IMR-90 (cell line): ENCODE data around the gene EIF3A. TPM values are rescaled to one million over a fixed set of nuclear protein-coding genes. Genes with fewer than 3 reads are reported as not detected.

Source experiments
- ATAC-seq: fragments of 200-7000 bp; cut with Tn5 transposase; 2 replicates; pipeline ENCODE4 v1.9.1; 2020; ENCODE audit warnings: low read depth, mild to moderate bottlenecking, moderate library complexity
- BruUV-seq: library from RNA; stranded (reverse); fragments of 400-500 nt; replicated peaks from 2 replicates; lab custom pipeline; 2021; lab: Mats Ljungman, UMichigan
- CTCF ChIA-PET: fragments of 300-600 bp; formaldehyde crosslinking; extraction: SDS; loops from one replicate; lab custom pipeline; 2021; ENCODE audit warnings: antibody characterized with exemption; lab: Yijun Ruan, JAX
- POLR2A ChIA-PET: fragments of 300-600 bp; sonication (Branson Sonifier 250); formaldehyde crosslinking; loops from one replicate; lab custom pipeline; 2022; ENCODE audit warnings: antibody characterized with exemption; ENCODE audit not compliant: unreplicated experiment; lab: Charles Lee
- DNase-seq: peaks from one replicate; pipeline ENCODE4 v3.0.0; 2013
- H2AFZ ChIP-seq: replicated peaks from 2 replicates; pipeline ENCODE3; 2013; ENCODE audit warnings: low read length, mild to moderate bottlenecking; ENCODE audit not compliant: poor library complexity
- H2AK5ac ChIP-seq: 2 replicates; pipeline ENCODE4 v1.6.1; 2013; ENCODE audit warnings: low read depth, low read length, inconsistent platforms
- H2AK9ac ChIP-seq: replicated peaks from 2 replicates; pipeline ENCODE3; 2013; ENCODE audit warnings: mild to moderate bottlenecking, low read depth, low read length, moderate library complexity; ENCODE audit not compliant: poor library complexity
- H2BK120ac ChIP-seq: 2 replicates; pipeline ENCODE4 v1.6.1; 2013; ENCODE audit warnings: low read depth, low read length, inconsistent platforms
- H2BK15ac ChIP-seq: 3 replicates; pipeline ENCODE4 v1.6.1; 2013; ENCODE audit warnings: low read depth, low read length, inconsistent platforms
- H2BK20ac ChIP-seq: 2 replicates; pipeline ENCODE4 v1.6.1; 2013; ENCODE audit warnings: low read depth, mild to moderate bottlenecking, inconsistent platforms, low read length, moderate library complexity
- H2BK5ac ChIP-seq: 2 replicates; pipeline ENCODE4 v1.6.1; 2013; ENCODE audit warnings: mild to moderate bottlenecking, low read depth, low read length, inconsistent platforms; ENCODE audit not compliant: poor library complexity, severe bottlenecking
- H3K14ac ChIP-seq: replicated peaks from 2 replicates; pipeline ENCODE4 v1.6.1; 2013; ENCODE audit warnings: low read depth, low read length, inconsistent platforms
- H3K18ac ChIP-seq: 2 replicates; pipeline ENCODE4 v1.6.1; 2013; ENCODE audit warnings: low read depth, low read length, control low read depth
- H3K23ac ChIP-seq: 2 replicates; pipeline ENCODE4 v1.6.1; 2013; ENCODE audit warnings: low read depth, low read length, inconsistent platforms
- H3K27ac ChIP-seq: 2 replicates; pipeline ENCODE4 v1.5.1; 2013; ENCODE audit warnings: mild to moderate bottlenecking, control low read depth, low read length; ENCODE audit not compliant: insufficient read depth
- H3K27me3 ChIP-seq: 2 replicates; pipeline ENCODE4 v1.6.1; 2013; ENCODE audit warnings: low read length; ENCODE audit not compliant: control insufficient read depth, insufficient read depth
- H3K36me3 ChIP-seq: 2 replicates; pipeline ENCODE4 v1.6.1; 2013; ENCODE audit warnings: low read length, mixed read lengths; ENCODE audit not compliant: control insufficient read depth, insufficient read depth
- H3K4ac ChIP-seq: 2 replicates; pipeline ENCODE4 v1.6.1; 2013; ENCODE audit warnings: low read depth, low read length, inconsistent platforms
- H3K4me1 ChIP-seq: 2 replicates; pipeline ENCODE4 v1.6.1; 2013; ENCODE audit warnings: low read length, mixed read lengths; ENCODE audit not compliant: control insufficient read depth, insufficient read depth
- H3K4me2 ChIP-seq: 2 replicates; pipeline ENCODE4 v1.6.1; 2013; ENCODE audit warnings: low read depth, mild to moderate bottlenecking, control low read depth, low read length, moderate library complexity
- H3K4me3 ChIP-seq: 2 replicates; pipeline ENCODE4 v1.5.1; 2013; ENCODE audit warnings: low read depth, mild to moderate bottlenecking, control low read depth, low read length, moderate library complexity; ENCODE audit not compliant: insufficient read depth
- H3K56ac ChIP-seq: 2 replicates; pipeline ENCODE4 v1.6.1; 2013; ENCODE audit warnings: low read length, inconsistent platforms; ENCODE audit not compliant: insufficient read depth; ENCODE audit errors: extremely low read depth
- H3K79me1 ChIP-seq, 2 experiments: 2 replicates each; pipeline ENCODE4 v1.6.1; 2013; ENCODE audit warnings: low read length in 2 of 2, inconsistent platforms in 1 of 2, low read depth in 1 of 2
- H3K9ac ChIP-seq: 2 replicates; pipeline ENCODE4 v1.6.1; 2013; ENCODE audit warnings: low read depth, low read length, control low read depth
- H3K9me1 ChIP-seq: 2 replicates; pipeline ENCODE4 v1.6.1; 2013; ENCODE audit warnings: low read length, inconsistent platforms; ENCODE audit not compliant: insufficient read depth
- H3K9me3 ChIP-seq: 2 replicates; pipeline ENCODE4 v1.6.1; 2013; ENCODE audit warnings: low read length; ENCODE audit not compliant: control insufficient read depth, insufficient read depth
- H4K20me1 ChIP-seq: 2 replicates; pipeline ENCODE4 v1.6.1; 2013; ENCODE audit warnings: low read length, inconsistent platforms; ENCODE audit not compliant: insufficient read depth
- H4K5ac ChIP-seq: 2 replicates; pipeline ENCODE4 v1.6.1; 2013; ENCODE audit warnings: mild to moderate bottlenecking, low read depth, low read length, control low read depth
- H4K8ac ChIP-seq, 2 experiments: 2 replicates each; pipeline ENCODE4 v1.6.1; 2013; ENCODE audit warnings: low read depth in 2 of 2, low read length in 2 of 2, control low read depth in 1 of 2, inconsistent platforms in 1 of 2
- H4K91ac ChIP-seq: 2 replicates; pipeline ENCODE4 v1.6.1; 2013; ENCODE audit warnings: low read depth, low read length, inconsistent platforms; ENCODE audit not compliant: insufficient read depth
- BHLHE40 ChIP-seq: fragments of 150-350 bp; IDR thresholded peaks from 2 replicates; pipeline ENCODE4 v1.6.1; 2016; ENCODE audit warnings: mild to moderate bottlenecking, low read depth, low read length
- CEBPB ChIP-seq: IDR thresholded peaks from 2 replicates; pipeline ENCODE4 v1.6.1; 2012; ENCODE audit warnings: low read depth, low read length, improper control_type of control experiment
- CHD1 ChIP-seq: IDR thresholded peaks from 2 replicates; pipeline ENCODE4 v1.6.1; 2012; ENCODE audit warnings: low read depth, low read length, improper control_type of control experiment
- ELK1 ChIP-seq: fragments of 150-350 bp; IDR thresholded peaks from 2 replicates; pipeline ENCODE4 v1.6.1; 2016; ENCODE audit warnings: low read depth, mild to moderate bottlenecking, low read length, moderate library complexity, borderline replicate concordance
- FOS ChIP-seq: fragments of 150-350 bp; IDR thresholded peaks from 2 replicates; pipeline ENCODE4 v1.6.1; 2016; ENCODE audit warnings: low read depth, low read length
- MAFK ChIP-seq: IDR thresholded peaks from 2 replicates; pipeline ENCODE4 v1.6.1; 2012; ENCODE audit warnings: low read depth, low read length, improper control_type of control experiment
- MXI1 ChIP-seq: IDR thresholded peaks from 2 replicates; pipeline ENCODE4 v1.6.1; 2012; ENCODE audit warnings: low read depth, mild to moderate bottlenecking, low read length, moderate library complexity, borderline replicate concordance
- NFE2L2 ChIP-seq: fragments of 150-350 bp; IDR thresholded peaks from 2 replicates; pipeline ENCODE4 v1.6.1; 2016; ENCODE audit warnings: low read depth, mild to moderate bottlenecking, low read length
- POLR2A ChIP-seq: IDR thresholded peaks from 2 replicates; pipeline ENCODE4 v1.6.1; 2012; ENCODE audit warnings: mild to moderate bottlenecking, low read depth, low read length
- RAD21 ChIP-seq: IDR thresholded peaks from 2 replicates; pipeline ENCODE4 v1.6.1; 2012; ENCODE audit warnings: low read length, improper control_type of control experiment
- RCOR1 ChIP-seq: IDR thresholded peaks from 2 replicates; pipeline ENCODE4 v1.6.1; 2012; ENCODE audit warnings: mild to moderate bottlenecking, low read length, improper control_type of control experiment; ENCODE audit not compliant: insufficient replicate concordance
- RFX5 ChIP-seq: IDR thresholded peaks from 2 replicates; pipeline ENCODE4 v1.8.0; 2012; ENCODE audit warnings: low read depth, mild to moderate bottlenecking, low read length, moderate library complexity
- SMC3 ChIP-seq: fragments of 150-350 bp; IDR thresholded peaks from 2 replicates; pipeline ENCODE4 v1.6.1; 2016; ENCODE audit warnings: low read depth, mild to moderate bottlenecking, antibody characterized with exemption, low read length, moderate library complexity
- USF2 ChIP-seq: fragments of 150-350 bp; IDR thresholded peaks from 2 replicates; pipeline ENCODE4 v1.6.1; 2017; ENCODE audit warnings: mild to moderate bottlenecking, antibody characterized with exemption, low read length, low read depth
- WGBS, 2 experiments: methylation state at CpG; one replicate each; pipeline versions ENCODE4 v1.1.5 to v1.1.7; 2013; ENCODE audit warnings: missing lambda C conversion rate in 2 of 2; ENCODE audit not compliant: insufficient read length in 1 of 2; ENCODE audit errors: extremely low coverage in 2 of 2; 5-methylcytosine and 5-hydroxymethylcytosine counted together
- dilution Hi-C: fragments of 300-500 bp; cut with HindIII; formaldehyde crosslinking; loops from one replicate; pipeline ENCODE4 v1.14.3; 2018; ENCODE audit warnings: low sequenced_read_pairs; ENCODE audit not compliant: unreplicated experiment
- in situ Hi-C: fragments of 300-500 bp; cut with MboI; formaldehyde crosslinking; loops from 3 replicates; pipeline ENCODE4 v1.14.3; 2019; ENCODE audit warnings: low sequenced_read_pairs, inconsistent platforms, mixed read lengths
- intact Hi-C: fragments of 100-400 bp; cut with micrococcal nuclease; formaldehyde crosslinking; loops from 2 replicates; pipeline ENCODE4 v1.10.0; 2022
- polyA plus RNA-seq, 3 experiments: library from polyadenylated mRNA; depleted of rRNA; stranded (reverse); fragments of >200 nt; gene quantifications; 2 replicates each; pipeline ENCODE4 v1.2.3, GENCODE V29; 2012; ENCODE audit warnings: low replicate concordance in 1 of 3
- total RNA-seq: library from RNA; depleted of rRNA; stranded (reverse); fragments of >200 nt; gene quantifications from 2 replicates; pipeline ENCODE4 v1.2.3, GENCODE V29; 2012

Gene EIF3A
- total and polyA plus RNA-seq, 2 of the 4 experiments (the other 2 are of a cell fraction): 49.6 to 145 TPM

- no CpG with 5 or more reads among the region's 4 CpGs for WGBS, 2 experiments
- no peak overlapping the region for H2BK20ac ChIP-seq
- H3K23ac ChIP-seq: no peak overlapping the region
- DNase-seq (peak; percentile 66), ATAC-seq (peak; percentile 18)
- H3K14ac ChIP-seq: no peak overlapping the region
- peaks cover 14% of the 10 kb centered on the region for H3K9me1 ChIP-seq
- H3K4me2 ChIP-seq: no peak overlapping the region; the same call in 1 of the 2 replicates
- peaks cover 16% of the 10 kb centered on the region for H3K4me1 ChIP-seq
- H3K18ac ChIP-seq: no peak overlapping the region; the same call in 1 of the 2 replicates
- no peak overlapping the region for H2AK9ac ChIP-seq
- intact Hi-C loops (no loop called here), in situ Hi-C loops (no loop called here), dilution Hi-C loops (no loop called here)
- peaks cover 13 to 42% of the 10 kb centered on the region in 2 experiments for H3K79me1 ChIP-seq
- TF ChIP-seq USF2 (no peak), SMC3 (no peak), RFX5 (no peak), BHLHE40 (no peak), ELK1 (no peak), NFE2L2 (no peak), RCOR1 (no peak), FOS (no peak), CEBPB (no peak), MXI1 (no peak), CHD1 (no peak), MAFK (no peak), POLR2A (no peak), RAD21 (no peak)
- no peak overlapping the region for H2AFZ ChIP-seq
- H4K20me1 ChIP-seq: no peaks in the 10 kb centered on the region
- no peaks in the 10 kb centered on the region for H3K9me3 ChIP-seq
- H4K5ac ChIP-seq: no peak overlapping the region
- ChIA-PET CTCF (no interaction called here), POLR2A (no interaction called here)
- no peak overlapping the region for H4K91ac ChIP-seq
- H3K56ac ChIP-seq: no peak overlapping the region
- no peak overlapping the region for H2AK5ac ChIP-seq
- no peak overlapping the region for H3K9ac ChIP-seq
- H3K4ac ChIP-seq: no peak overlapping the region
- BruUV-seq: no TSS peak
- no peak overlapping the region for H3K27ac ChIP-seq
- H3K36me3 ChIP-seq: peaks cover 48% of the 10 kb centered on the region
- peak overlapping the region; percentile 75 for H2BK5ac ChIP-seq
- H2BK120ac ChIP-seq: no peak overlapping the region
- H3K4me3 ChIP-seq: no peak overlapping the region
- H2BK15ac ChIP-seq: no peak overlapping the region
- H4K8ac ChIP-seq: no peak overlapping the region
- no peaks in the 10 kb centered on the region for H3K27me3 ChIP-seq
These were observed 49.1 kb upstream of the EIF3A start for GRCh38 chr10:119129721-119130120.
